GM21825 (cell line): Measurements from ENCODE around the gene TRIM3.
A peak's percentile ranks its signal among the peaks of the same experiment; 100 is the strongest.

ENCODE experiments used
- ATAC-seq: cut with Tn5 transposase; IDR thresholded peaks from one replicate; pipeline ENCODE4 v1.9.1; 2021; ENCODE audit warnings: mild to moderate bottlenecking, moderate library complexity; ENCODE audit not compliant: unreplicated experiment

Gene TRIM3

GRCh38 chr11:6442441-6442840 lies 31.3 kb downstream of the TRIM3 start:
- no peak for ATAC-seq

GRCh38 chr11:6440906-6441358 lies 32.8 kb downstream of the TRIM3 start, which contains the start of gene HPX:
HPX (minus strand) TSS chr11:6440987; CDS start chr11:6440963, 24 bp downstream.
- ATAC-seq: no peak

DNA sequence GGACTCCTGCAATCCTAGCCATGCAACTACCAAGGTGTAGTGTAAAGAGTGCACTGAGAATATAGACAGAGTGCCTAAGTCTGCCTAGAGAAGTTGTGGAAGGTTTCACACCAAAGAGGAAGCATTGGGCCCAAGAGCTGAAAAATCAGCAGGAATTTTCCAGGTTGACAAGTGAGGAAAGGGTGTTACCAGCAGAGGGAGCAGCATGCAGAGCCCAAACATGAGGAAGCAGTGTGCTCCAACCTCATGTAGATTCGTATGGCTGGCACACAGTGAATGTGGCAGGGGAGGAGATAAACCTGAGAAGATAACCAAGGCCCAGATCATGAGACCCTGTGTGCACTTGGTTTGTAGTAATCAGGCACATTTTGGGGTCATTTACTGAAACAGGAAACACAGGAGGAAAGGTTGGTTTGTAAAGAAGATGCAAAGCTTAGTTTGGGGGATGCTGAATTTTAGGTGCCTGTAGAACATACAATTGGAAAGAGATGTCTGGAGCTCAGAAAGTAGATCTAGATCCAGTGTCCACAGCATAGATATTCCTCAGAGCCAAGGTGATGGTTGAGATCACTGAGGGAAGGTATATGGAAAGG lies 34.7 kb downstream of the TRIM3 start:
- ATAC-seq: no peak

GRCh38 chr11:6437993-6438392 lies 35.7 kb downstream of the TRIM3 start:
- no peak for ATAC-seq

- ATAC-seq: no peak
These were observed 36.3 kb downstream of the TRIM3 start for GRCh38 chr11:6437423-6437822.

DNA sequence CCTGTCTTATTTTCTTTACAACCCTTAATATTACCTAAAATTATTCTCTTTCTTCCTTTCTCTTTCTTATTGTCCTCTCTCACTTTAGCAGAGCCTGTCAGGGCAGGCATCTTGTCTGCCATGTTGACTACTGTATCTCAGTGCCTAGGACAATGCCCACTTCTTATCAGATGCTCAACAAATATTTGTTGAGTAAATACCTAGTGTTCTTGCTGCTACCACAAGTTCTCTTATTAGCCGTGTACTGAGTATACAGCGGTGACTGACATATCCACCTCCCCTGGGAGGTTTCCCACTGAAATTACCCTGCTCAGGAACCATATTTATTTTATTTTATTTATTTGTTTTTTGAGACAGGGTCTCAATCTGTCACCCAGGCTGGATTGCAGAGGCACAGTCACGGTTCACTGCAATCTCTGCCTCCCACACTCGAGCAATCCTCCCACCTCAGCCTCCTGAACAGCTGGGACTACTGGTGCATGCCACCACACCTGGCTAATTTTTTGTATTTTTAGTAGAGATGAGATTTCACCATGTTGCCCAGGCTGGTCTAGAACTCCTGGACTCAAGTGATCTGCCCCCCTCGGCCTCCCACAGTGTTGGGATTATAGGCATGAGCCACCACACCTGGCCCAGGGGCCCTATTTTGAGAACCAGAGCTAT lies 39.6 kb downstream of the TRIM3 start:
- ATAC-seq: no peak

DNA sequence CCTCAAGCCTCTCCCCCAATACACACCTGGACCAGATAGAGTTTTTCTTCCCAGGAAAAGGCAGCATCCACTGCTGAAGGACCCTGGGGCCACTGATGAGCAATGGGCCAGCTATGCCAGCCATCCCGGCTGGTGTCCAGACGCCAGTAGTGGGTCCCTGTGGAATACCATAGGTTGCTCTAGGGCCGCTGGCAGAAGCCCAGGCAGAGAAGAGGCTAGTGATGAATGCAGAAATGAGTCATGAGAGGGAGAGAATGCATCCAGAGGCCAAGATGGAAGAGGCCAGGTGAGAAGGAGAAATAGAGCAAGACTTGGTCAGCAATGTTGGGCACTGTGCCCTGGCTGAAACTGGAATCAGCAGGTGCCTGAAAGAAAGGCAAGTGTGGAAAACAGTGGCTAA lies 41.9 kb downstream of the TRIM3 start:
- ATAC-seq: no peak

- ATAC-seq: no peak
These were observed 46.2 kb downstream of the TRIM3 start for GRCh38 chr11:6427516-6427915.

DNA sequence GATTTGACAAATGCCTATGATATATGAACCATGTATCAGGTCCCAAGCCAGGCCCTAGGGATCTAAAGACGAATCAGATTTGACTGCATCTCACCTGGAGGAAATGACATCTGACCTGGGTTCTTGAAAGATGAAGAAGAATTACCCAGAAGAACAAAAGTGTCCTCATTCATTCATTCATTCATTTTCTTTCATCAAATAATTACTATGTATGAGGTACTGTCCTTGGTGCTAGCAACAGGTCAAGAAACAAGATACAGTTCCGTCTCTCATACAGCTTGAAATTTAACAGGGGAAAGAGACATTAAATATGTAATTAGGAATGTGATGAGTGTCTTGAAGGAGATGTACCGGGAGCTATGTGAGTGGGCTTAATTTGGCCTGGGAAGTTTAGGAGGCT lies 53.1 kb downstream of the TRIM3 start:
- no peak for ATAC-seq

DNA sequence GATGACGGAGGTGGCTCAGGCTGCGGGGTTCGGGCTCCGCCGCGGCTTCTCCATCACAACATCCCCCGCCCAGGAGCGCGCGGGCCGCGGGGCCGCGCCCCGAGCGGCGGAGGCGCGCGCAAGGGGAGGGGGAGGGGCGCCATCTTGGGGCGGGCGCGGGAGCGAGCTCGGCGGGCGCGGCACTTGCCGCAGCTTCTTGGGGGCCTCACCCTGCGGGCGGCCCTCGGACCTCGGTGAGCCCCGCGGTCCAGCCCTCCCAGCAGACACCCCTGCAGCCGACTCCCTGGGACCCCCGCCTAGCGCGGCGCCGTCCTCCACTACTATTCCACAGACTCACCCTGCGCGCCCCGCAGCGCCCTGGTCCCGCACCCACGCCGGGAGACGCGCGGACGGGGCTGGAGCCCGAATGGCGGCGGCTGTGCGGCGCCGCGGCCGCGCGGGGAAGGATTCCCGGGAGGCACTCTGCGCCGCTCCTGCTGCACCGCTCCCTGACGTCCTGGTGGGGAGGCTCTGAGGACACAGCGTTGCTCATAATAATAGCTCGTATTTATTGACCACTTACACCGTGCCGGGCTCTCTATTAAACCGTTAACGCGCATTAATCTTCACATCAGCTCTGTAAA lies 54.6 kb downstream of the TRIM3 start, which contains the start of gene APBB1:
Gene APBB1, minus strand, starts transcription at position 86 of the 623 bp plus-strand sequence. CDS start 7,747 bp downstream, outside the sequence.
- ATAC-seq: peak; percentile 44

- ATAC-seq: peak; percentile 9
These were observed 55.2 kb downstream of the TRIM3 start for GRCh38 chr11:6418557-6419008.

DNA sequence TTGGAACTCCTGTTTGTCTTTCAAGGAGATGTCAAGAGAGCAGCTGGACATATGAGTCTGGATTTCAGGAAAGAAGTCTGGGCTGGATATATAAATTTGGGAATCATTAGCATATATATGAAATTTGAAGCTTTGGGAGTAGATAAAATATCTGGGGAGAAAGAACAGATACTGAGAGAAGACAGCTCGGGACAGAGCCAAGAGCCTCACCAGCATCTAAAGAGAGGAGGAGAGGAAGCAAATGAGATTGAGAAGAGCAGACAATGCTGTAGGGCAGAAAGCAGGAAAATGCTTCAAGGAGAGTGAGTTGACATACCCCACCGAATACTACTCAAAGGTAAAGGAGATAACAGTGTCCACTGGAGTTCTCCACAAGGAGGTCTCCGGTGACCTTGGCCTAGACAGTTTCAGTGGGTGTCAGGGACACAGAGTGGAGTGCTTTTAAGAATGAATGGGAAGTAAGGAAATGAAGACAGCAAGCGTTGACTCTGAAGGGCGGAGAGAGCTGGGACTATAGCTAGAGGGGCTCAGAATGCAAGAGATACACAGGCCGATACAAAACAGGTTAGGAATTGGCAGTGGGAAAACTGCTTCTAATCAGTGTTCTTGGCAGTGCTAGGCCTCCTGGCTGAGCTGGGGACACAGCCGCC lies 55.7 kb downstream of the TRIM3 start:
- no peak for ATAC-seq

DNA sequence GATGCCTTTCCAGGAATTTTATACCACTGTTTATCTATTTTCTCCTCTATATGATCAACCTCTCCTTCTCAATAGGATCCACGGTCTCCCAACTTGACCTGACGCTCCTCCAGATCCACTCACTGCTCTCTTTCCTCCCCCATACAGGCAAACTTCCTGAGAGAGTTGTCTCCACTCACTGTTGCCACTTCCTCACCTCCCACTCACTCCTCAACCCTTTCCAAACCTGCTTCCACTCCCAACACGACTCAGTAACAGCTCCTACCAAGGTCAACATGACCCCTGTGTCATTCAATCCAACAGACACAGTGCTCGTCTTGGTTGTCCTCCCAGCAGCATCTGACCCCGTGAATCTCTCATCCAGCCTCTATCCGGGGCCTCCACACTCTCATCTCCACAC lies 57.9 kb downstream of the TRIM3 start:
- no peak for ATAC-seq

- ATAC-seq: peak; percentile 38
These were observed 58.8 kb downstream of the TRIM3 start for GRCh38 chr11:6414874-6415328.

DNA sequence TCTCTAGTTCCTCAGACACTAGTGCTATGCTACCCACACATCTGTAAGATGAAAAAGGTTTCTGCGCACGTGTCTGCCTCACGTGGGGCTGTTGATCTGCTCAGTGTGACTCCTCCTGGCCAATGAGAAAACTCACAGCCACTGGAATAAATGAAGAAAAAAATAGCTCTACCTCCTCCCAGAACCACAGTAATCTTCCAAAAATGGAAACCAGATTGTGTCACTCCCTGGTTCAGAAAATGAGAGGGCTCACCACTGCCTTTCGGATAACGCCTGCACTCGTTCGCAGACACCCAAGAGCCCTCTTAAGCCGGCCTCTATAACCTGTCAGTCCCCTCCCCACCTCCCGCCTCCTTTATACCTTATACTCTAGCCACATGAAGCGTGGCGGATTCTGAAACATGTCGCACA lies 59.9 kb downstream of the TRIM3 start:
- ATAC-seq: no peak

- ATAC-seq: no peak
These were observed 62.1 kb downstream of the TRIM3 start for GRCh38 chr11:6411594-6412031.

DNA sequence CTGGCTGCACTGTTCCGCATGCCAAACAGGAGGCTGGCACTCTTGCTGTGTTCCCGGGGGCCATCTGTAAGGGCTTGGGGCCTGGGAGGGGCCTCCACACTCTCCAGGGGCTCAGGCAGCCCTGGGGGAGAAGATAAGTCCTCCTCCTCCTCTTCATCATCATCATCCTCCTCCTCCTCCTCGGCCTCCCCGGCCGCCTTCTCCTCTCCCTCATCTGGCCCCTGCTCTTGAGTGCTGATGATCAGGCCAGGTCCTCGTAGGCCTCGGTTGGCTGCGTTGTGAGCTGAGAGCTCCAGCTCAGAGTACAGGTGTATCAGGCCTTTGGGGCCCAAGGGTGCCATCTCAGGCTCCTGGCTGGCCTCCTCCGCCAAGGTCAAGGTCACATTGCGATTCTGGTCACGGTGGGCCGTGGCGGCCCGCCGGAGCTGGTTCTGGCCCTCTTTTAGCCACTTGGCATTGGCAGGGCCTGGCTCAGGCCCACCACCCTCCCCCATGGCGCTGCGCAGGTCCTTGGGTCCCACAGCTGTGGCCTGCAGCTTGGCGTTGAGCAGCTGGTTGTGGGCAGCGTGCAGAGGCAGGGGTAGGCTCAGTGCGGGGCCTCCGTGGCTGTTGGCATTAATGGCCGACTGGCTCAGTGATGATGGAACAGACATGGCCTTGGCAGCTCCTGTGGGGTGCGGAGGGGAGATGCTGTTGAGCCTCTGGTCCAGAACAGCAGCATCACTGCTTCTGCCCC lies 62.9 kb downstream of the TRIM3 start:
- no peak for ATAC-seq

DNA sequence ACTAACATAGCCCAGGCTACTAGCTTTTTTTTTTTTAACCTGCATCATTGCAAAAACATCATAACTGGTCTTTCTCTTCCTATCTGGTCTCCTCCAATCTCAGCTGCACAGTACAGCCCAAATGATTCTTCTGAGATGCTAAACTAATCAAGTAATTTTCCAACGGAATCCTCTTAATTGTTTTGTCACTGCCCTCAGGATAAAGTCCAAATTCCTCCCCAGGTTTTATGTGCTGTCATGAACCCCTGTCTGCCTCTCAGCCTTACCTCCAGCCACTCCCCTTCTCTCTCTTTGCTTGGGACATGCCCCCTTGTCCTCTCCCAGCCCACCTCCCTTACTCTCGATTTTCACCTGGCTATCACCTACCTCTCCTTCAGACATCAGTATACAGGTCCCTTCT lies 67.4 kb downstream of the TRIM3 start:
- ATAC-seq: no peak

DNA sequence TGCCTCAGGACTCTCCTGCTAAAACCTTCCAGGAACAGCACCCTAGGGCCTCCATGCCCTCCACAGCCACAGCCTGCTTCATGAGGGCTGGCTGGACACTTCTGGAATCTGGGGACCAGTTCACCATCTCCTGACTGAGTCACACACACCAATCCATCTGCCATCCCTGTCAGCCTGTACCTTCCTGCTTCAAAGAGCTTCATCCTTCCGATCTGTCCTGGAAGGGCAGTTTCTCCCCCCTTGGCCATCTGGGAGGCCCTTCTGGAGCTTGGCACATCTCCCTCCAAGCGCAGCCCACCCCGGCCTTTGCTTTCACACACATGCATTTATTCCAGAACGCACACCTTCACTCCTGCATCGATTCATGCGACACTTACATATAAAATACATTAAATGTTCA lies 67.9 kb downstream of the TRIM3 start:
- no peak for ATAC-seq

GRCh38 chr11:6405052-6405667 lies 68.6 kb downstream of the TRIM3 start:
- no peak for ATAC-seq
